ENCODE data around the gene SULT1C4. TPM values are rescaled to one million over a fixed set of nuclear protein-coding genes. Genes with fewer than 3 reads are reported as not detected.

The SULT1C4 gene
- total RNA-seq, 1 experiment from 2014 or later = 0.96 TPM

GRCh38 chr2:108349571-108349928 is 28.2 kb upstream of the SULT1C4 start:
- H4K8ac ChIP-seq (replicated peaks; ENCODE audit: insufficient read length, low read depth, low read length) = no peak overlapping the region
- Mint-ChIP-seq H3K27ac (no peak overlapping the region), H3K9me3 (no peaks in the 10 kb centered on the region), H3K4me3 (no peak overlapping the region), H3K4me1 (0 out of 4 replicates have a peak, but pooled peaks cover 0 to 2% of the 10 kb centered on the region in 2 experiments), H3K36me3 (ENCODE audit: insufficient read depth in 1 of 3, low read depth in 3 of 3) (no peaks in the 10 kb centered on the region), H3K27me3 (ENCODE audit: low read depth) (no peaks in the 10 kb centered on the region; the same call in 1 of the 2 replicates)
- H3K14ac ChIP-seq (ENCODE audit: insufficient read depth, low read length) = no peak overlapping the region
- H3K4me2 ChIP-seq (ENCODE audit: insufficient read depth, insufficient read length, low read length) = no peak overlapping the region
- H3K9me3 ChIP-seq (ENCODE audit: control insufficient read depth, low read depth, low read length) = no peaks in the 10 kb centered on the region
- H3K27ac ChIP-seq (ENCODE audit: insufficient read length, low read depth, low read length) = no peak overlapping the region
- H3K27me3 ChIP-seq (ENCODE audit: insufficient read depth, low read length) = no peaks in the 10 kb centered on the region
- no peak overlapping the region for H2BK5ac ChIP-seq (ENCODE audit: insufficient read length, low read length)
- no peak overlapping the region for H3T11ph ChIP-seq (ENCODE audit: low read length)
- no peak overlapping the region for H2AK5ac ChIP-seq (ENCODE audit: insufficient read length, low read length)
- H2BK15ac ChIP-seq (ENCODE audit: low read depth, low read length) = no peak overlapping the region
- no peak overlapping the region for H3K56ac ChIP-seq (ENCODE audit: insufficient read length, low read depth, low read length)
- H2BK20ac ChIP-seq (ENCODE audit: low read depth, low read length, poor library complexity, severe bottlenecking) = no peak overlapping the region
- no peak overlapping the region for H3K18ac ChIP-seq (ENCODE audit: insufficient read length, low read depth, low read length)
- no peaks in the 10 kb centered on the region for H3K79me1 ChIP-seq (ENCODE audit: insufficient read depth, low read depth, low read length, poor library complexity, severe bottlenecking)
- H3K4ac ChIP-seq (ENCODE audit: low read depth, low read length) = no peak overlapping the region
- no peak overlapping the region for H2BK120ac ChIP-seq (ENCODE audit: low read depth, low read length, poor library complexity, severe bottlenecking)
- no peak overlapping the region for H3K23ac ChIP-seq (ENCODE audit: insufficient read length, low read depth, low read length)
- H2AFZ ChIP-seq (ENCODE audit: low read length) = no peak overlapping the region
- no peak overlapping the region for H4K5ac ChIP-seq (ENCODE audit: insufficient read length, low read depth, low read length)
- no peak for TF ChIP-seq CTCF (conservative IDR thresholded peaks at IDR 0.05)
- no peak overlapping the region for H4K91ac ChIP-seq (ENCODE audit: insufficient read length, low read depth, low read length)
- H2BK12ac ChIP-seq (ENCODE audit: insufficient read length, low read depth, low read length) = no peak overlapping the region
- H3K23me2 ChIP-seq (ENCODE audit: insufficient read length, low read depth, low read length, poor library complexity, severe bottlenecking) = no peaks in the 10 kb centered on the region
- peaks cover 2% of the 10 kb centered on the region; the same call in 1 of the 2 replicates for H3K4me1 ChIP-seq (ENCODE audit: insufficient read depth, low read length)
- H3K9ac ChIP-seq (ENCODE audit: extremely low read depth, insufficient read length, low read length) = no peak overlapping the region
- H4K20me1 ChIP-seq (ENCODE audit: control insufficient read depth, insufficient read depth, insufficient read length) = no peaks in the 10 kb centered on the region
- H3K79me2 ChIP-seq (ENCODE audit: insufficient read depth, low read length) = no peaks in the 10 kb centered on the region
- DNase-seq = no peak
- WGBS (ENCODE audit: extremely low coverage, insufficient read length, low lambda C conversion rate) = no CpG with 5 or more reads among the region's 2 CpGs

Measured in H9 (cell line).